ENCODE data around the gene NFATC1.

DNA sequence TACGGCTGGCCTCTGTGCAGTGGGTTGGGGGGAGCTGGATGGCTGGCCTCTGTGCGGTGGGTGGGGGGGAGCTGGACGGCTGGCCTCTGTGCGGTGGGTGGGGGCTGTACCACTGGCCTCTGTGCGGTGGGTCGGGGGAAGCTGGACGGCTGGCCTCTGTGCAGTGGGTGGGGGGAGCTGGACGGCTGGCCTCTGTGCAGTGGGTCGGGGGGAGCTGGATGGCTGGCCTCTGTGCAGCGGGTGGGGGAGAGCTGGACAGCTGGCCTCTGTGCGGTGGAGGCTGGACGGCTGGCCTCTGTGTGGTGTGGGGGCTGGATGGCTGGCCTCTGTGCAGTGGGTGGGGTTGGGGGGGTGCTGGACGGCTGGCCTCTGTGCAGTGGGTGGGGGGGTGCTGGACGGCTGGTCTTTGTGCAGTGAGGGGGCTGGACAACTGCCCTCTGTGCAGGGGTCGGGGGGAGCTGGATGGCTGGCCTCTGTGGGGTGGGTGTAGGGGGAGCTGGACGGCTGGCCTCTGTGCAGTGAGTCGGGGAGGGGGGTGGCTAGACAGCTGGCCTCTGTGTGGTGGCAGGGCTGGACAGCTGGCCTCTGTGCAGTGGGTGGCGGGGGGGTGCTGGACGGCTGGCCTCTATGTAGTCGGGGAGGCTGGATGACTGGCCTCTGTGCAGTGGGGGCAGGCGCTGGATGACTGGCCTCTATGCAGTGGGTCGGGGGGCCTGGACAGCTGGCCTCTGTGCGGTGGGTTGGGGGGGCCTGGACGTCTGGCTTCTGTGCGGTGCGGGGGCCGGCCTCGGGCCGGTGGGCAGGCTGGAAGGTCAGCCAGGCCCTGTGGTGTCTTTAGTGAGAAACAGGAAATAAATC lies 31.9 kb downstream of the NFATC1 start:
- TF ChIP-seq, protein P1, sequence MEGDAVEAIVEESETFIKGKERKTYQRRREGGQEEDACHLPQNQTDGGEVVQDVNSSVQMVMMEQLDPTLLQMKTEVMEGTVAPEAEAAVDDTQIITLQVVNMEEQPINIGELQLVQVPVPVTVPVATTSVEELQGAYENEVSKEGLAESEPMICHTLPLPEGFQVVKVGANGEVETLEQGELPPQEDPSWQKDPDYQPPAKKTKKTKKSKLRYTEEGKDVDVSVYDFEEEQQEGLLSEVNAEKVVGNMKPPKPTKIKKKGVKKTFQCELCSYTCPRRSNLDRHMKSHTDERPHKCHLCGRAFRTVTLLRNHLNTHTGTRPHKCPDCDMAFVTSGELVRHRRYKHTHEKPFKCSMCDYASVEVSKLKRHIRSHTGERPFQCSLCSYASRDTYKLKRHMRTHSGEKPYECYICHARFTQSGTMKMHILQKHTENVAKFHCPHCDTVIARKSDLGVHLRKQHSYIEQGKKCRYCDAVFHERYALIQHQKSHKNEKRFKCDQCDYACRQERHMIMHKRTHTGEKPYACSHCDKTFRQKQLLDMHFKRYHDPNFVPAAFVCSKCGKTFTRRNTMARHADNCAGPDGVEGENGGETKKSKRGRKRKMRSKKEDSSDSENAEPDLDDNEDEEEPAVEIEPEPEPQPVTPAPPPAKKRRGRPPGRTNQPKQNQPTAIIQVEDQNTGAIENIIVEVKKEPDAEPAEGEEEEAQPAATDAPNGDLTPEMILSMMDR (IDR thresholded peaks at IDR 0.05) = no peak
- no peak for TF ChIP-seq POLR2A (IDR thresholded peaks at IDR 0.05)
- no peak for TF ChIP-seq EP300 (IDR thresholded peaks at IDR 0.05)
